Measurements from ENCODE around the gene EXOC4.

EXOC4 gene

GRCh38 chr7:133679977-133680376 is 427.1 kb downstream of the EXOC4 start:
- DNase-seq, result no peak

DNA sequence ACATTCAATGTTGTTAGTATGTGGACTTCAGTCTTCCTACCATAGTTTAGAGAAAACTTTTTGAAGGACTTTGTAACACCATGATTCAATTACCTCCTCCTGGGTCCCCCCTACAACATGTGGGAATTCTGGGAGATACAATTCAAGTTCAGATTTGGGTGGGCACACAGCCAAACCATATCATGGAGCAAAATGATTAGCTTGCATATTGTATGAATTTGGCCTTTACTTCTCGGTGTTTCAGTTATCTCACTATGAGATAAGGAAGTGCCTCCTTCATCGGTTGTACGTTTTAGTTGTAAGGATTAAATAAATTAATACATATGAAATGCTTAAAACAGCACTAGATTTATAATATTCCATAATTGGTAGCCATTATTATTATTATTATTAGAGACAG is 428.7 kb downstream of the EXOC4 start:
- no peak for DNase-seq

DNA sequence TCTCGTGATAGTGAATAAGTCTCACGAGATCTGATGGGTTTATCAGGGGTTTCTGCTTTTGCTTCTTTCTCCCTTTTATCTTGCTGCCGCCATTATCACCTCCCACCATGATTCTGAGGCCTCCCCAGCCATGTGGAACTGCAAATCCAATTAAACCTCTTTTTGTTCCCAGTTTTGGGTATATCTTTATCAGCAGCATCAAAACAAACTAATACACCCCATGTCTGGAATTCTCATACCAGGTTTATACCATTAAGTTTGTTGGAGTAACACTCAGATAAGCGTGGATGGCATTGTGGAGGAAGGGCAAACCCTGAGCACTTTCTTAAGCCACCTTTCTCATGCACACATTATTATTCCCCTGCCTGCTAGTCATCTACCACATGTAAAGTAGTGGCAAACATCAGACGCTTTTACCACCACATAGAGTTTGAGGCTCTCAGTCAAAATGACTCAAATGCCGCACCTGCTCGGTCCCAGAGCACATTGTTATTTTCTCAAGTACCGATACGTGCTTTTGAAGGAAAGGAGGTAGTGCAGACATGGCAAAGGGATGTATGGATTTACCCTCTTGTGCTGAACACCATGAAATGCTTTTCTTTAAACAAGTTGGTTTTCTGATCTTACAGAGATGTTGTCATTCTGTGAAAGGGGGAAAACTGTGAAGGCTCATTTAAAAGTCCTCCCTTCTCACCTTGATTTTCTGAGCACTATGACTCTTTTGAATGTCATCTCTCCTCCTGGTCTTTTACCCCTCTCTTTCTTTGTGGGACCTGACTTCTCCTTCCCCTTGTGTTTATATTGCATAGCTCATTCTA is 429.7 kb downstream of the EXOC4 start:
- no peak for DNase-seq

DNA sequence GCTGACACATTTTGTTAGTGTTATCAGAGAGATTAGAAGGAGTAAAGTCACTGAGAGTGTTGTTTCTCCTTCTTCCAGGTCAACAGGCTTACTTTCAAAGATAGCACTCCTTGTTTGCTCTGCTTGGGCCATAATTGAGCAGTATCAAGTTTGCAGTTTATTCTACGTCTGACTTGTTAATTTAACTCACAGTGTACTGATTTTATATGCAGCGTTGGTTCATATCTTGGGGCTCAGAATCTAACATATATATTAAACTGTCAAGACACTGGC is 430.2 kb downstream of the EXOC4 start:
- DNase-seq, result no peak

DNA sequence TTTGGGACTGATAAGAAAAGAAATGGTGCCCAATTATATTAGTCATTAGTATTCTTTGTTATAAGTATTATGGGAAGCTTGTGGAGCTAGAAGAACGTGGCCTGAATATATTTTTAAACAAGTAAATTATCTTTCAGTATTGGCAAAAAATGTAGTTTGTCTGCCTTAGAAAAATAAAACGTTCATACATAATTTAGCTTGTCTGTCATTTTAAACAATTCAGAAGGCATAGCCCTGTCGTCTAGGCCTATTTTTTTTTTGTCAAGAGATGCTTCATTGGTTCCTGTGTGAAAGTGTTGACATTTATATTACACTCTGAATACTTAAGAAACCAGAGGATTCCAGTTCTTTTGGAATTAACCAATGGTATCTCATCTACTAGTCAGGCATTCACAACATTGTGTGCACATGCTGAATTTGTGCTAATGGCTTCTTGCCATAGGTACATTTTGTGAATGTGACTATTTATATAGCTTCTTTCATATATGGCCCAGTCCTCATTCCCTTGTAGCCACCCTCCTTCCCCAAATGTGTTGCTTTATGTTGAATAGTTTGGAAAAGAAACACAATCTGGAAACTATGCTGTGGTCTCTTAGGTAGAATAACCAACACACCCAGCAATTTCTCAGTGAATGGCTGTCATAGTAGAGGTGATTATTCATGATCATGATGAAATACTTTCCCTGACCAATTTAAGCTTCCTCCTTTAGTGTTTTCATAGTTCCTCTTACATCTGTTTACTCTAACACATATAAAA is 435.8 kb downstream of the EXOC4 start:
- DNase-seq, result no peak

DNA sequence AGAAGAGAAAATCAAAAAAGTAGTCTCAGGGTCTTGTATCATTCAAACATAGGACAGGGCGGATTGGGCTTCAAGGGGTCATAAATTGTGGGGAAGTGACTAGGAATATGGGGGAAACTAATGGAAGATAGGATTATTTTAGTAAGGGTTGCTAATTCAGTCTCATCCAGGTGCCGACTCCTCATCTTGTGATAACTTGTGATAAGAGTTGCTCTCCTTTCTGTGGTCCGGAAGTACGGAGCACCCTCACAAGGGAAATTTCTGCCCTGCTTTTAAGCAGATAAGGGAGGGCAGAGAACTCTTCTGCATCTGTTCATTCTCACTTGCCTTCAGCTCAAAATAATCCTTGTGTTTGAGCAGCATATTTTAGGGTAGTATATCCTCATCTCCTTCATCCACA is 437.9 kb downstream of the EXOC4 start:
- DNase-seq, result no peak

- DNase-seq, result no peak
Observed at GRCh38 chr7:133691727-133692610, 439.1 kb downstream of the EXOC4 start.

DNA sequence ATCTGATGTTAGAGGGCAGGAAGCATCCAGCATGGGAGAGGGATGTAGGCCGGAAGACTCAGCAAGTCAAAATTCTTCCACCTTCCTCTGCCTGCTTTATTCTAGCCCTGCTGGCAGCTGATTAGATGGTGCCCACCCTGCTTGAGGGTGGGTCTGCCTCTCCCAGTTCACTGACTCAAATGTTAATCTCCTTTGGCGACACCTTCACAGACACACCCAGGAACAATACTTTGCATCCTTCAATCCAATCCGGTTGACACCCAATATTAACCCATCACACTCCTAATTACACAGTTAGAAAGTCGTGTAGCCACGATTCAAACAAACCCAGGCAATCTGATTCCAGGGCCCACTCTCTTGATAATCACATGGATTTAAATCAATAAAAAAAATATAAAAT is 440.4 kb downstream of the EXOC4 start:
- DNase-seq, result no peak

GRCh38 chr7:133696056-133696455 is 443.2 kb downstream of the EXOC4 start:
- peak in 1 of 2 experiments; percentile 15 for DNase-seq

DNA sequence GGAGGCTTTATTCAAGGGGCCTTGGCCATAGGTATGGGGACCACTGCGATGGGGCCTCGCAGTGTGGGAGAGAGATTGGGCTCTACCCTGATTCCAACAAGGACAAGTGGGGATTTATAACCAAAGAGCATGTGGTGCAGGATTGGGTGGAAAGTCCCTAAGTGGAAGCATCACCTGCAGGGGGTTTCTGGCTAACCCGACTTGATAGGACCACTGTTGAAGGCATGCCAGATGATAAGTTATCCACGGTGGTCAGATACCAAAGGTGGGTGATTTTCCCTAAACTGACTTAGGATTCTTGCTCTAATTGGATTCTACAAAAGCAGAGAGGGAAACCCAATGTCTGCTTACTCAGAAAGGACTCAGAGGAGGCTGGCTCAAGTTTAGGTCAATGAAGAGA is 444.7 kb downstream of the EXOC4 start:
- DNase-seq, result no peak

DNA sequence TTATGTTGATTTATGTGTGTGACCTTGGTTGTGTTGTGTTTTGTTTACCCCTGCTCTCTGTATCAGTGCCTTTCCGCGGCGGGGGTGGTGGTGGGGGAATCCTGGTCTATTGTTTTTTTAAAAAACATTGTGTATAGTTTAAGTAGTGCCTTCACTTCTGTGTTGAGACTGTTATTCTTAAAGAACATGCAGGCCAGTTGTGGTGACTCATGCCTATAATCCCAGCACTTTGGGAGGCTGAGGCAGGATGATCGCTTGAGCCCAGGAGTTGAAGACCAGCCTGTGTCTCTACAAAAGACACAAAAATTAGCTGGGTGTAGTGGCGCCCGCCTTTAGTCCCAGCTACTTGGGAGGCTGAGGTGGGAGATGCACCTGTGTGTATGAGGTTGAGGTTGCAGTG is 445.2 kb downstream of the EXOC4 start:
- no peak for DNase-seq

- no peak for DNase-seq
Observed at GRCh38 chr7:133699386-133699785, 446.5 kb downstream of the EXOC4 start.

DNA sequence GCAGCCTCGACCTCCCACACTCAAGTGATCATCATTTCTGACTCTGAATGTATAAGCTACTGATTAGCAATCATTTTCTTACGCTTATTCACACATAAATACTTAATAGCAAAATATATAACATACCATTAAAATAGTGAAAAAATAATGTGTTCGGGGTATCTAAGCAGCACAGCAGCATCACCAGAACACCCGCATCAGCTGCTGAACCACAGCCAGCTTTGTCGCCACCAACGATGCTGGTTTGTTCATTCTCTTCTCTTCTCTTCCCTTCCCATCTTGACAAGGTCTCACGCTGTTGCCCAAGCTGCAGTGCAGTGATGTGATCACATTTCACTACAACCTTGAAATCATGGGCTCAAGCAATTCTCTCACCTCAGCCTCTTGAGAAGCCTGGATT is 449.2 kb downstream of the EXOC4 start:
- DNase-seq, result no peak

DNA sequence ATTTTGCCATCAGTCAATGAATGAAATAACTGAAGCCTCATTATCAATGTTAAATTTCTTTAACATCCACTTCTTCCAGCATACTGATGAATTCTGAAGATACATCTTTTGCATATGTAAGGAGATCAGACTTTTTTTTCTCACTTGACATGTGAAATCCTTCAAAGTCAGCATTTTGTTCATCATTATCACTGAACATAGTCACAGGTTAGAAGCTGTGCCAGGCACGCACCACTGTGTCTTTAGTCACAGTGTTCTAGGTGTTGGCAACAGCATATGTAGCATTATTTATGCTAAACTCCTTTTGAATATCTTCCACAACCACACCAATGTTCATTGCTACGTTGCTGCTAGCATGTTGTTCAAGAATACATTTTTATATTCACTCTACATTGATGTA is 450.1 kb downstream of the EXOC4 start:
- DNase-seq, result no peak

GRCh38 chr7:133703547-133703946 is 450.7 kb downstream of the EXOC4 start:
- DNase-seq, result no peak

DNA sequence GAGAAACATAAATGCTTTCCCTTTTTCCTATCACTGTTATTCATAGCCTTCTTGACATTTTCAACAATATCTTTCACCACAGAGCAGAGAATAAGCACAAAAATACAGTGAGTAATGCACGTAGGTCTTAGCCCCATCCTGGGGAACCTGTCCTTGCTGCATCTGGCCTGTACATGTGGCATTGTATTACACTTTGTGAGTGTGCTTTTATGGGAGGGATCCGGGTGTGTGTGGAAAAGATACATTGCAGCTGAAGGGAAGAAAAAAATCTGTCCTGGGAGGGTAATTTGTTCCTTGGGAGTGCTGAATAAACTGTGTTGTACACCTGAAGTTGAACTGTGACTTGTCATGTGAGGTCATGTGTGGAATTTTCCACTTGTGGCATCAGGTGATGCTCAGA is 451.6 kb downstream of the EXOC4 start:
- no peak for DNase-seq

DNA sequence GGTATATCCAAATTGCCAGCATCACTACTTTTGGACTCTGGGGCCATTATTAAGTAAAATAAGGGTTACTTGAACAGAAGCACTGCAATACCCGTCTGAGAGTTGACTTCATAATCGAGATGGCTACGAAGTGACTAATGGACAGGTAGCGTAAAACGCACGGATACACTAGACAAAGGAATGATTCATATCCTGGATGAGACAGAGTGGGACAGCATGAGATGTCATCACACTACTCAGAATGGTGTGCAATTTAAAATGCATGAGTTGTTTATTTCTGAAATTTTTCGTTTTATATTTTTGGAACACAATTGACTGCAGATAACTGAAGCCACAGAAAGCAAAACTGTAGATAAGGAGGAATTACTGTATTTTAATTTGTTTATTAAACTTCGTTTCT is 452.7 kb downstream of the EXOC4 start:
- DNase-seq, result no peak

- DNase-seq, result no peak
Observed at GRCh38 chr7:133706016-133706415, 453.1 kb downstream of the EXOC4 start.

GRCh38 chr7:133709036-133709880 is 456.4 kb downstream of the EXOC4 start:
- no peak for DNase-seq

DNA sequence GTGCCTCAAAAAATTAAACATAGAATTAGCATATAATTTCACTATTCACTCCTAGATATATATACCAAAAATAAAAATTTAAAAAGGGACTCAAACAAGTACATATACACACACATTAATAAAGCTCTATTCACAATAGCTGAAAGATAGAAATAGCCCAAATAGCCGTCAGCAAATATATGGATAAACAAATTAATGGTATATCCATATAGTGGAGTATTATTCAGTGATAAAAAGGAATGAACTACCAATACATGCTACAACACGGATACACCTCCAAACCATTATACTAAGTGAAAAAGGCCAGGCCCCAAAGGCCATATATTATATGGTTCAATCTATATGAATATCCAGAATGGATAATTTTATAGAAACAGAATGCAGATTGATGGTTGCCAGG is 459.7 kb downstream of the EXOC4 start:
- DNase-seq, result no peak

DNA sequence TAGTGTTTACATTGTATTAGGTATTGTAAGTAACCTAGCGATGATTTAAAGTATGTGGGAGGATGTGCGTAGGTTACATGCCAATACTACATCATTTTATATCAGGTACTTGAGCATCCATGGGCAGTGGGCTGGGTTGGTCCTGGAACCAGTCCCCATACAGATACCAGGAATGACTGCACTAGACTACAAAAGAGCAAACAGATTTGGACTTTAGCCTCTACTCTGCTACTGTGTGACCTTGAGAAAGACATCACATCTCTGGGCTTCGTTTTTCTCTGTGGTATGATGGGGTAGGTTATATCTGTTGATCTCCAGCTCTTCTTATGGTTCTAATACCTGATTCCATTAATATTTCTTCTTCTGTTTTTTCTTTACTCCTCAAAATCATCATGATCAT is 461.8 kb downstream of the EXOC4 start:
- DNase-seq, result no peak

- no peak for DNase-seq
Observed at GRCh38 chr7:133718131-133718530, 465.3 kb downstream of the EXOC4 start.

DNA sequence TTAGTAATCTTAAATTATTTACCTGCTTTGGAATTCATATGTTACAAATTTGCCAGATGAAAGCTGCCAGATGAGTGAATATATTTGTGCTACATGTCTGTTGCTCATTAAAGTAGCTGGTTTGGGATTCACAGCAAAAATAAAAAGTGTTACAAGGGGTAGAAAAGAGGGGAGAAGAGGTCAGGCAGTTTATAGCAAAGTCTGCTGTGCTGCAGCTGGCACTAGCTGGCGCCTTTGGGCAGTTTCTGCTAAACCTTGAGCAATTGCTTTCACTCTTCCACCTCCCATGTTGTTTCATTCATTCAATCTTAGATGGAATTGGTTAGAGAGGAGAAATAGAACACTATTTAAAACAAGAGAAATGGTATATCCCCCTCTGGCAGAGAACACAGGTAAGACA is 470.2 kb downstream of the EXOC4 start:
- DNase-seq, result no peak

Measured in SHP77 (cell line).